AG20443 (cell line): ENCODE data around the gene MORF4L2.

Experiments
- DNase-seq: peaks from one replicate; pipeline ENCODE4 v3.0.0; 2012; ENCODE audit warnings: low spot score, mixed read lengths

The MORF4L2 gene

DNA sequence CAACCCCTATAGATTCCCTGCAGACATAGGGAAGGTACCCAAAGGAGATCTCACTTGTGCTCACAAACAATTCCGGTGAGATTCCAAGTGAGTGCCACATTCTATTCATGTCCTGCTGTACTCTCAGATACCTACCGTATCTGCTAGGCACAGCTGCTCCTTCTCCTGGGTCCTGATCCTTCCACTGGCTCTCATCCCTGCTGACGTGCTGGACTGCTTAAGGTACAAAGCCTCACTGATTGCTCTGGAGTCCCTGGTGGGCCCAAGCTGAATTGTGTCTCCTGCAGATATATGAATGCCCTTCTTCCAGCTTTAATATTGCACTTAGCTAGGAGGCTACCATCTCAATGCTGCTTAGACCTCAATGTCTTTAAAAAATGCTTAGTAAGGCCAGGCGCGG lies 55.4 kb downstream of the MORF4L2 start:
- DNase-seq, result no peak

DNA sequence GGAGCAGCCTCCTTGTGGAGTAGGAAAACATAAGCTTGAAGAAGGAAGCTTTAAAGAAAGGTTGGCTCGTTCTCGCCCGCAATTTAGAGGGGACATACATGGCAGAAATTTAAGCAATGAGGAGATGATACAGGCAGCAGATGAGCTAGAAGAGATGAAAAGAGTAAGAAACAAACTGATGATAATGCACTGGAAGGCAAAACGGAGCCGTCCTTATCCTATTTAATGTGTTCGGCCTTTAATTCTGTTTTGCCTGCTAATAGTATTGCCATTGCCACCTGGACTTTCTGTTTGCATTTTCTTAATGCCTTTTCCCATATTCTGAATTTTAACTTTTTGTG lies 56.4 kb downstream of the MORF4L2 start:
- DNase-seq, result no peak

DNA sequence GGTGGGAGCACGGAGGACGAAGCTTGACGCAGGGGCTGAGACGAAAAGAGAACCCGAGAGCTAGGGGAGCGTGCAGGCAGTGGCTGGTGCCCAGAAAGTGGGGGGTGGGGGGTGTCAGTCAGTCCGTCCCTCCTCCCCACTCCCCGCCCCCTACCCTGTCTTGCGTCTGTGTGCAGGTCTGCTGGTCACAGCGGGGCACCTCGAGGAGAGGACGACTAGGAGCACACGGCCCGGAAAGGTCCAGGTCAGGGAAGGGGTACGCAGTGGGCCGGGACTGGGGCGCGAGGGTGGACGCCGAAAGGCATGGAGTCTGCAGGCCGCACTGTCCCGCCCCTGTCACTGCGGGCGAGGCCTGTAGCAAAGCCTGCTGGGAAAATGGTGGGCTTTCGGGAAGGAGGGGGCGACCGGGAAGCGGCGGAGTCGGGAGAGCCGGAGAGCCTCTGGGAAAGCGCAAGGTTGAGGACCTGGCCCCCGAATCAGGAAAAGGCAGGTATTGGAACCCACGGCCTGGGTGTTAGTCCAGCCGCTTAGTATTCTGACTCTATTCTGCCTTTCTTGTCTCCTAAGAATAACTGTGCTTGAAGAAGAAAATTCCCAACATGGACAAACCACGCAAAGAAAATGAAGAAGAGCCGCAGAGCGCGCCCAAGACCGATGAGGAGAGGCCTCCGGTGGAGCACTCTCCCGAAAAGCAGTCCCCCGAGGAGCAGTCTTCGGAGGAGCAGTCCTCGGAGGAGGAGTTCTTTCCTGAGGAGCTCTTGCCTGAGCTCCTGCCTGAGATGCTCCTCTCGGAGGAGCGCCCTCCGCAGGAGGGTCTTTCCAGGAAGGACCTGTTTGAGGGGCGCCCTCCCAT lies 57.0 kb downstream of the MORF4L2 start:
- DNase-seq, result peak; percentile 62

DNA sequence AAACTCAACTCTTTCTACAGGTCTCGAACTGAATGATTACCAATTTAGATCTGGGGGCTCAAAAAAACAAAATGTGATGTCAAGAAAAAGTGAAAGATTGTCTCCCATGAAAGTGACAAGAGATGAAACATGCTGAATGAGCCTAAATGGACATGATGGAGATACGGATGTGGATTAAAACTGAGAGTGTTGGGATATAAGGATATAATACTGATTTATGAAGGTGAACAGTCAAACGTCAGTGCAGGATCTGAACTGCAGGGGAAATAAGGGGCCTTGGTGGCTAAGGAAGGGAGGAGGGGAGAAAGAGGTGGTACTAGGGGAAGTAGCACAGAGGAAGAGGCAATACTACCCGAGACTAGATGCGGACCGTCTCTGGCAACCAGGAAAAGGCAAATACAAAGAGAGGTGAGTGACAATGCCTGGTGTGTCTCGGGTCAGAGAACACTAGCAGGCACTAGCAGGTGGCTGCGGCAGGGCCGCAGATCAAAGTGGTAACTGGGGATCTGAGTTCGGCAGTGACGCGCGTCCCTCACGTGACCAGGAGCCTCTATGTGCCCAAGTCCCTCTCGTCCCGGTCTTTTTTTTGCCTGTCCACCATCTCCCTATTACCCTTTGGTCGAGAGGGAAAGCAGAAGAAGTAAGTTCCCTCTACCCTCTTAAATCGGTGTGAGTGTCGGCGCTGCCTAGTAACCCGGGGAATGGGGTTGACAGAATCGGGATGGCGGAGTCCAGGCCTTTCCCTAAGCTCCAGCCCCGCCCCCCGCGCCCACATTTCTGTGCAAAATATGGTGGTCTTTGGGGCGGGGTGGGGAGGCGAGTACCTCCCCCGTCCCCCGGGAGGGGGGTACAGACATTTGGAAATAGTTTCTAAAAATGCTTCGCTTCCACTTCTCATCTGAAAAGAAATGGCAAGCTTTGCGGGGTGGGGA lies 57.8 kb downstream of the MORF4L2 start, which contains the start of gene TCEAL1:
Gene TCEAL1 (plus strand): TSS at position 590 of the 932 bp plus-strand sequence. CDS start 942 bp downstream, outside the sequence.
- DNase-seq, result peak; percentile 29

DNA sequence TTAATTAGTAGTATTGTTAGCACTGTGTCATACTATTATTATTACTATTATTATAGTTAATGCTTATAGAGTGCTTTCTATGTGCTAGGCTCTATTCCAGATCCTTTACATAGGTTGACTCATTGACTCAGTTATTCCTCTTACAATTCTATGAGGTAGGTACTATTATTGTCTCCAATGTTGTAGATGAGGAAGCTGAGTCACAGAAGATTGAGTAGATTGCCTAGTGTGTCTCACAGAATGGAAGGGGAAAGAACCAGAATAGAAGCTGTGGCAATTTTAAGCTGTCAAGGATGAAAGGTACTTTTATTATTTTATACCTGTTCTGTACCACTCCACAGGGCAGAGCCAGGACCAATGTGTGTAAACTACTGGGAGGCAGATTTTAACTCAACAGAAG lies 59.6 kb downstream of the MORF4L2 start:
- no peak for DNase-seq
